Pons (tissue), 1 donor: ENCODE results near the gene DSCAM.

Source experiments
- DNase-seq: peaks from one replicate; pipeline ENCODE4 v3.0.0-alpha.2; 2016; ENCODE audit warnings: low spot score

The DSCAM gene

GRCh38 chr21:40553781-40554180 lies 293.2 kb downstream of the DSCAM start:
- no peak for DNase-seq

- no peak for DNase-seq
Measured at GRCh38 chr21:40547906-40548513, 298.9 kb downstream of the DSCAM start.

- peak; percentile 61 for DNase-seq
Measured at GRCh38 chr21:40546647-40547046, 300.3 kb downstream of the DSCAM start.

- DNase-seq: no peak
Measured at GRCh38 chr21:40540216-40540615, 306.7 kb downstream of the DSCAM start.

- no peak for DNase-seq
Measured at GRCh38 chr21:40534886-40535285, 312.1 kb downstream of the DSCAM start.

- DNase-seq: no peak
Measured at GRCh38 chr21:40531431-40532110, 315.4 kb downstream of the DSCAM start.

GRCh38 chr21:40531016-40531415 lies 315.9 kb downstream of the DSCAM start:
- no peak for DNase-seq

GRCh38 chr21:40517646-40518045 lies 329.3 kb downstream of the DSCAM start:
- no peak for DNase-seq

GRCh38 chr21:40516335-40516734 lies 330.6 kb downstream of the DSCAM start:
- peak; percentile 50 for DNase-seq

- no peak for DNase-seq
Measured at GRCh38 chr21:40512590-40512989, 334.4 kb downstream of the DSCAM start.

GRCh38 chr21:40507978-40508377 lies 339.0 kb downstream of the DSCAM start:
- DNase-seq: no peak

GRCh38 chr21:40505681-40506080 lies 341.3 kb downstream of the DSCAM start:
- no peak for DNase-seq

- no peak for DNase-seq
Measured at GRCh38 chr21:40505244-40505643, 341.7 kb downstream of the DSCAM start.

- DNase-seq: no peak
Measured at GRCh38 chr21:40504825-40505224, 342.1 kb downstream of the DSCAM start.

- DNase-seq: no peak
Measured at GRCh38 chr21:40496116-40496515, 350.8 kb downstream of the DSCAM start.

GRCh38 chr21:40490408-40490807 lies 356.6 kb downstream of the DSCAM start:
- DNase-seq: no peak

GRCh38 chr21:40489001-40489400 lies 358.0 kb downstream of the DSCAM start:
- no peak for DNase-seq

- DNase-seq: no peak
Measured at GRCh38 chr21:40481764-40482163, 365.2 kb downstream of the DSCAM start.

GRCh38 chr21:40474513-40474912 lies 372.4 kb downstream of the DSCAM start:
- no peak for DNase-seq

GRCh38 chr21:40472013-40472412 lies 374.9 kb downstream of the DSCAM start:
- no peak for DNase-seq

GRCh38 chr21:40471103-40471502 lies 375.9 kb downstream of the DSCAM start:
- DNase-seq: peak; percentile 36

- peak; percentile 67 for DNase-seq
Measured at GRCh38 chr21:40466893-40467483, 380.0 kb downstream of the DSCAM start.

GRCh38 chr21:40465382-40465781 lies 381.6 kb downstream of the DSCAM start:
- no peak for DNase-seq

- no peak for DNase-seq
Measured at GRCh38 chr21:40463176-40463575, 383.8 kb downstream of the DSCAM start.
